ENCODE measurements around the gene FGF12. TPM values are rescaled to one million over a fixed set of nuclear protein-coding genes. Genes with fewer than 3 reads are reported as not detected.
"Not testable (repeated sequence)": the region's sequence is repeated elsewhere in the genome, so short reads cannot be mapped to it uniquely, and the experiment has no call there.

FGF12 gene
- 0.11 TPM in 1 of 2 replicates, not detected in the other for polyA plus RNA-seq (2011; rRNA removed)
- not detected in 2 replicates for polyA minus RNA-seq (2011; rRNA and poly(A)+ RNA removed)

- no peak for TF ChIP-seq CTCF (IDR thresholded peaks at IDR 0.05; ENCODE audit: insufficient read depth, low read depth, low read length)
- CTCF ChIA-PET: no interaction called here
- DNase-seq (ENCODE audit: low read depth): no peak
- Histone ChIP-seq H3K36me3 (ENCODE audit: control insufficient read depth, insufficient read depth, low read length) (no peaks in the 10 kb centered on the region), H3K27me3 (ENCODE audit: control insufficient read depth, insufficient read depth, low read length) (no peaks in the 10 kb centered on the region), H3K4me3 (ENCODE audit: low read depth, low read length) (no peak within 1 kb of the TSS)
- POLR2A ChIA-PET: no interaction called here
Observed at GRCh38 chr3:192727032-192727847, at the start of gene FGF12. Gene FGF12 (minus strand): TSS chr3:192727541.

GRCh38 chr3:192774341-192774740 is 47.0 kb upstream of the FGF12 start:
- POLR2A ChIA-PET; H3K4me3 ChIP-seq (ENCODE audit: low read depth, low read length); H3K36me3 ChIP-seq (ENCODE audit: control insufficient read depth, insufficient read depth, low read length); DNase-seq (ENCODE audit: low read depth); CTCF ChIA-PET; H3K27me3 ChIP-seq (ENCODE audit: control insufficient read depth, insufficient read depth, low read length): not testable (repeated sequence)

- H3K27me3 ChIP-seq (ENCODE audit: control insufficient read depth, insufficient read depth, low read length): no peaks in the 10 kb centered on the region
- CTCF ChIA-PET: no interaction called here
- POLR2A ChIA-PET: no interaction called here
- TF ChIP-seq CTCF (IDR thresholded peaks at IDR 0.05; ENCODE audit: insufficient read depth, low read depth, low read length): peak; percentile 41
- H3K36me3 ChIP-seq (ENCODE audit: control insufficient read depth, insufficient read depth, low read length): no peaks in the 10 kb centered on the region
- no peak for DNase-seq (ENCODE audit: low read depth)
- no peak overlapping the region for H3K4me3 ChIP-seq (ENCODE audit: low read depth, low read length)
Observed at GRCh38 chr3:192772240-192772894, 45.0 kb upstream of the FGF12 start.

- TF ChIP-seq CTCF (IDR thresholded peaks at IDR 0.05; ENCODE audit: insufficient read depth, low read depth, low read length): no peak
- CTCF ChIA-PET: no interaction called here
- Histone ChIP-seq H3K27me3 (ENCODE audit: control insufficient read depth, insufficient read depth, low read length) (no peaks in the 10 kb centered on the region), H3K36me3 (ENCODE audit: control insufficient read depth, insufficient read depth, low read length) (no peaks in the 10 kb centered on the region), H3K4me3 (ENCODE audit: low read depth, low read length) (no peak overlapping the region)
- no peak for DNase-seq (ENCODE audit: low read depth)
- POLR2A ChIA-PET: no interaction called here
Observed at GRCh38 chr3:192758654-192759053, 31.3 kb upstream of the FGF12 start.

- TF ChIP-seq CTCF (IDR thresholded peaks at IDR 0.05; ENCODE audit: insufficient read depth, low read depth, low read length): no peak
- H3K36me3 ChIP-seq (ENCODE audit: control insufficient read depth, insufficient read depth, low read length): no peaks in the 10 kb centered on the region
- no peak for DNase-seq (ENCODE audit: low read depth)
- no peaks in the 10 kb centered on the region for H3K27me3 ChIP-seq (ENCODE audit: control insufficient read depth, insufficient read depth, low read length)
- ChIA-PET POLR2A (no interaction called here), CTCF (no interaction called here)
- H3K4me3 ChIP-seq (ENCODE audit: low read depth, low read length): no peak overlapping the region
Observed at GRCh38 chr3:192751148-192751547, 23.8 kb upstream of the FGF12 start.
